ENCODE measurements around the gene ATXN3. TPM values are rescaled to one million over a fixed set of nuclear protein-coding genes. Genes with fewer than 3 reads are reported as not detected.

ATXN3 gene
- polyA plus RNA-seq, 1 of the 3 experiments (the other 2 are of a cell fraction) = 10.2 TPM

DNA sequence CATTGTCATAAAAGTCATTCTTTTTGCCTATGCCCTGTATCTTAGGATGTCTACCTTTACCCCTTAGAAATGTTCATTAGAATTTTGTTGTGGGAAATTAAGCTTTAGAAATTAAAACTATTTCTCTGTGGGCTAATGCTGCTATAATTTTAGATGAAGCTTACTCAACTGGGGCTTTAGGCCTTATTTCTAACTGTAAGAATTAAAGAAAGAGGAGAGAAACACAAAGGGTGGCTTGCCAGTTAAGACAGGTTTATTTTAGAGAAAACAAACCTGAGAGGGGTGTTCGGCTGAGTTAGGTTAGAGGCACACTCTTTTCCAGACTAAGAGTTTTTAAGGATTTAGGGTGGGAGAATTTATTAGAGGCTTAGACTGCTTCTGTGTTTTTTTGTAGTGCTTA lies 72.9 kb downstream of the ATXN3 start:
- H3K4me2 ChIP-seq = no peak overlapping the region
- H3K79me2 ChIP-seq (ENCODE audit: insufficient read depth) = peaks cover 64% of the 10 kb centered on the region
- no peak overlapping the region for H3K9ac ChIP-seq
- ChIA-PET CTCF (interaction anchor here (0.9 kb wide), 1 partner anchor 36 kb away, joined by 3 read pairs; no protein-coding TSS in a partner anchor), POLR2A (no interaction called here)
- no peaks in the 10 kb centered on the region for H3K9me3 ChIP-seq
- no peaks in the 10 kb centered on the region for H3F3A ChIP-seq (replicated peaks; ENCODE audit: insufficient read depth)
- H4K20me1 ChIP-seq (ENCODE audit: insufficient read depth) = peaks cover 28% of the 10 kb centered on the region
- TF ChIP-seq, protein P1, sequence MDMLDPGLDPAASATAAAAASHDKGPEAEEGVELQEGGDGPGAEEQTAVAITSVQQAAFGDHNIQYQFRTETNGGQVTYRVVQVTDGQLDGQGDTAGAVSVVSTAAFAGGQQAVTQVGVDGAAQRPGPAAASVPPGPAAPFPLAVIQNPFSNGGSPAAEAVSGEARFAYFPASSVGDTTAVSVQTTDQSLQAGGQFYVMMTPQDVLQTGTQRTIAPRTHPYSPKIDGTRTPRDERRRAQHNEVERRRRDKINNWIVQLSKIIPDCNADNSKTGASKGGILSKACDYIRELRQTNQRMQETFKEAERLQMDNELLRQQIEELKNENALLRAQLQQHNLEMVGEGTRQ (IDR thresholded peaks at IDR 0.05; ENCODE audit: borderline replicate concordance, low read depth, low read length) = no peak
- no peak for DNase-seq
- no peaks in the 10 kb centered on the region for H3K27me3 ChIP-seq (ENCODE audit: insufficient read depth)
- H3K27ac ChIP-seq (ENCODE audit: low read depth in 2 of 2, low read length in 1 of 2) = no peak overlapping the region
- no peak overlapping the region for H2AFZ ChIP-seq (ENCODE audit: low read depth)
- peaks cover 0 to 39% of the 10 kb centered on the region in 2 experiments for H3K36me3 ChIP-seq (replicated peaks in 1 of 2; ENCODE audit: control insufficient read depth in 1 of 2, insufficient read depth in 2 of 2, low read length in 1 of 2)
- no peak overlapping the region for H3K4me3 ChIP-seq (ENCODE audit: low read depth in 2 of 2, low read length in 1 of 2)
- no peaks in the 10 kb centered on the region for H3K9me2 ChIP-seq
- H3K4me1 ChIP-seq (ENCODE audit: control insufficient read depth in 1 of 2, insufficient read depth in 2 of 2, low read depth in 1 of 2, low read length in 1 of 2) = peaks cover 5 to 7% of the 10 kb centered on the region in 2 experiments; a peak in 3 of 4 replicates
- 92% methylated on average over 1 of the region's 1 CpG for WGBS (ENCODE audit: low lambda C conversion rate)

DNA sequence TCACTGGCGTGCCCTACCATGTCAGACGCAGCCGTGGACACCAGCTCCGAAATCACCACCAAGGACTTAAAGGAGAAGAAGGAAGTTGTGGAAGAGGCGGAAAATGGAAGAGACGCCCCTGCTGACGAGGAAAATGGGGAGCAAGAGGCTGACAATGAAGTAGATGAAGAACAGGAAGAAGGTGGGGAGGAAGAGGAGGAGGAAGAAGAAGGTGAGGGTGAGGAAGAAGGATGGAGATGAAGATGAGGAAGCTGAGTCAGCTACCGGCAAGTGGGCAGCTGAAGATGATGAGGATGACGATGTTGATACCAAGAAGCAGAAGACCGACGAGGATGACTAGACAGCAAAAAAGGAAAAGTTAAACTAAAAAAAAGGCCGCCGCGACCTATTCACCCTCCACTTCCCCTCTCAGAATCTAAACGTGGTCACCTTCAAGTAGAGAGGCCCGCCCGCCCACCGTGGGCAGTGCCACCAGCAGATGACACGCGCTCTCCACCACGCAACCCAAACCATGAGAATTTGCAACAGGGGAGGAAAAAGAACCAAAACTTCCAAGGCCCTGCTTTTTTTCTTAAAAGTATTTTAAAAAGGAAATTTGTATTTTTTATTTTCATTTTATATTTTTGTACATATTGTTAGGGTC lies 79.7 kb downstream of the ATXN3 start:
- H3K36me3 ChIP-seq (replicated peaks in 1 of 2; ENCODE audit: control insufficient read depth in 1 of 2, insufficient read depth in 2 of 2, low read length in 1 of 2) = peaks cover 20 to 42% of the 10 kb centered on the region in 2 experiments
- 97% methylated on average over 21 of the region's 21 CpGs for WGBS (ENCODE audit: low lambda C conversion rate)
- H3K4me1 ChIP-seq (ENCODE audit: control insufficient read depth in 1 of 2, insufficient read depth in 2 of 2, low read depth in 1 of 2, low read length in 1 of 2) = no peaks in the 10 kb centered on the region
- H3K27ac ChIP-seq (ENCODE audit: low read depth in 2 of 2, low read length in 1 of 2) = no peak overlapping the region
- no peaks in the 10 kb centered on the region for H3K9me3 ChIP-seq
- H2AFZ ChIP-seq (ENCODE audit: low read depth) = no peak overlapping the region
- peaks cover 48% of the 10 kb centered on the region for H3K79me2 ChIP-seq (ENCODE audit: insufficient read depth)
- POLR2A ChIA-PET = no interaction called here
- no peak for DNase-seq
- H3F3A ChIP-seq (replicated peaks; ENCODE audit: insufficient read depth) = no peaks in the 10 kb centered on the region
- H4K20me1 ChIP-seq (ENCODE audit: insufficient read depth) = no peaks in the 10 kb centered on the region
- no peaks in the 10 kb centered on the region for H3K27me3 ChIP-seq (ENCODE audit: insufficient read depth)
- CTCF ChIA-PET = no interaction called here
- no peak overlapping the region for H3K4me3 ChIP-seq (ENCODE audit: low read depth in 2 of 2, low read length in 1 of 2)
- H3K9me2 ChIP-seq = no peaks in the 10 kb centered on the region
- no peak overlapping the region for H3K9ac ChIP-seq
- TF ChIP-seq RCOR1 (IDR thresholded peaks at IDR 0.05; ENCODE audit: low read length) = no peak
- TF ChIP-seq, protein P2, sequence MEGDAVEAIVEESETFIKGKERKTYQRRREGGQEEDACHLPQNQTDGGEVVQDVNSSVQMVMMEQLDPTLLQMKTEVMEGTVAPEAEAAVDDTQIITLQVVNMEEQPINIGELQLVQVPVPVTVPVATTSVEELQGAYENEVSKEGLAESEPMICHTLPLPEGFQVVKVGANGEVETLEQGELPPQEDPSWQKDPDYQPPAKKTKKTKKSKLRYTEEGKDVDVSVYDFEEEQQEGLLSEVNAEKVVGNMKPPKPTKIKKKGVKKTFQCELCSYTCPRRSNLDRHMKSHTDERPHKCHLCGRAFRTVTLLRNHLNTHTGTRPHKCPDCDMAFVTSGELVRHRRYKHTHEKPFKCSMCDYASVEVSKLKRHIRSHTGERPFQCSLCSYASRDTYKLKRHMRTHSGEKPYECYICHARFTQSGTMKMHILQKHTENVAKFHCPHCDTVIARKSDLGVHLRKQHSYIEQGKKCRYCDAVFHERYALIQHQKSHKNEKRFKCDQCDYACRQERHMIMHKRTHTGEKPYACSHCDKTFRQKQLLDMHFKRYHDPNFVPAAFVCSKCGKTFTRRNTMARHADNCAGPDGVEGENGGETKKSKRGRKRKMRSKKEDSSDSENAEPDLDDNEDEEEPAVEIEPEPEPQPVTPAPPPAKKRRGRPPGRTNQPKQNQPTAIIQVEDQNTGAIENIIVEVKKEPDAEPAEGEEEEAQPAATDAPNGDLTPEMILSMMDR (IDR thresholded peaks at IDR 0.05) = no peak
- TF ChIP-seq FOXJ3 (CRISPR knock-in tag; IDR thresholded peaks at IDR 0.05) = no peak
- TF ChIP-seq SIN3A (IDR thresholded peaks at IDR 0.05; ENCODE audit: borderline replicate concordance, low read depth, low read length) = no peak
- TF ChIP-seq, protein P3, sequence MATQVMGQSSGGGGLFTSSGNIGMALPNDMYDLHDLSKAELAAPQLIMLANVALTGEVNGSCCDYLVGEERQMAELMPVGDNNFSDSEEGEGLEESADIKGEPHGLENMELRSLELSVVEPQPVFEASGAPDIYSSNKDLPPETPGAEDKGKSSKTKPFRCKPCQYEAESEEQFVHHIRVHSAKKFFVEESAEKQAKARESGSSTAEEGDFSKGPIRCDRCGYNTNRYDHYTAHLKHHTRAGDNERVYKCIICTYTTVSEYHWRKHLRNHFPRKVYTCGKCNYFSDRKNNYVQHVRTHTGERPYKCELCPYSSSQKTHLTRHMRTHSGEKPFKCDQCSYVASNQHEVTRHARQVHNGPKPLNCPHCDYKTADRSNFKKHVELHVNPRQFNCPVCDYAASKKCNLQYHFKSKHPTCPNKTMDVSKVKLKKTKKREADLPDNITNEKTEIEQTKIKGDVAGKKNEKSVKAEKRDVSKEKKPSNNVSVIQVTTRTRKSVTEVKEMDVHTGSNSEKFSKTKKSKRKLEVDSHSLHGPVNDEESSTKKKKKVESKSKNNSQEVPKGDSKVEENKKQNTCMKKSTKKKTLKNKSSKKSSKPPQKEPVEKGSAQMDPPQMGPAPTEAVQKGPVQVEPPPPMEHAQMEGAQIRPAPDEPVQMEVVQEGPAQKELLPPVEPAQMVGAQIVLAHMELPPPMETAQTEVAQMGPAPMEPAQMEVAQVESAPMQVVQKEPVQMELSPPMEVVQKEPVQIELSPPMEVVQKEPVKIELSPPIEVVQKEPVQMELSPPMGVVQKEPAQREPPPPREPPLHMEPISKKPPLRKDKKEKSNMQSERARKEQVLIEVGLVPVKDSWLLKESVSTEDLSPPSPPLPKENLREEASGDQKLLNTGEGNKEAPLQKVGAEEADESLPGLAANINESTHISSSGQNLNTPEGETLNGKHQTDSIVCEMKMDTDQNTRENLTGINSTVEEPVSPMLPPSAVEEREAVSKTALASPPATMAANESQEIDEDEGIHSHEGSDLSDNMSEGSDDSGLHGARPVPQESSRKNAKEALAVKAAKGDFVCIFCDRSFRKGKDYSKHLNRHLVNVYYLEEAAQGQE (IDR thresholded peaks at IDR 0.05; ENCODE audit: low read depth, low read length) = no peak
- no peak for TF ChIP-seq SMC3 (IDR thresholded peaks at IDR 0.05; ENCODE audit: low read depth, low read length)
- TF ChIP-seq MXI1 (IDR thresholded peaks at IDR 0.05; ENCODE audit: low read depth, low read length) = no peak
- no peak for TF ChIP-seq NRF1 (IDR thresholded peaks at IDR 0.05; ENCODE audit: low read depth, low read length)
- TF ChIP-seq MEF2A (IDR thresholded peaks at IDR 0.05; ENCODE audit: borderline replicate concordance, low read depth) = no peak
- no peak for TF ChIP-seq JUND (IDR thresholded peaks at IDR 0.05)
- no peak for TF ChIP-seq EP300 (IDR thresholded peaks at IDR 0.05; ENCODE audit: borderline replicate concordance in 1 of 2, low read depth in 1 of 2, low read length in 1 of 2)
- TF ChIP-seq POLR2AphosphoS5 (IDR thresholded peaks at IDR 0.05; ENCODE audit: low read depth, low read length) = no peak
- TF ChIP-seq RAD21 (IDR thresholded peaks at IDR 0.05; ENCODE audit: low read length) = no peak
- TF ChIP-seq, protein P1 (IDR thresholded peaks at IDR 0.05; ENCODE audit: borderline replicate concordance, low read depth, low read length) = no peak
- TF ChIP-seq TAF1 (IDR thresholded peaks at IDR 0.05; ENCODE audit: borderline replicate concordance, low read depth, low read length) = no peak
- TF ChIP-seq, protein P4, sequence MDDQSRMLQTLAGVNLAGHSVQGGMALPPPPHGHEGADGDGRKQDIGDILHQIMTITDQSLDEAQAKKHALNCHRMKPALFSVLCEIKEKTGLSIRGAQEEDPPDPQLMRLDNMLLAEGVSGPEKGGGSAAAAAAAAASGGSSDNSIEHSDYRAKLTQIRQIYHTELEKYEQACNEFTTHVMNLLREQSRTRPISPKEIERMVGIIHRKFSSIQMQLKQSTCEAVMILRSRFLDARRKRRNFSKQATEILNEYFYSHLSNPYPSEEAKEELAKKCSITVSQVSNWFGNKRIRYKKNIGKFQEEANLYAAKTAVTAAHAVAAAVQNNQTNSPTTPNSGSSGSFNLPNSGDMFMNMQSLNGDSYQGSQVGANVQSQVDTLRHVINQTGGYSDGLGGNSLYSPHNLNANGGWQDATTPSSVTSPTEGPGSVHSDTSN (IDR thresholded peaks at IDR 0.05) = no peak
- TF ChIP-seq, protein P5, sequence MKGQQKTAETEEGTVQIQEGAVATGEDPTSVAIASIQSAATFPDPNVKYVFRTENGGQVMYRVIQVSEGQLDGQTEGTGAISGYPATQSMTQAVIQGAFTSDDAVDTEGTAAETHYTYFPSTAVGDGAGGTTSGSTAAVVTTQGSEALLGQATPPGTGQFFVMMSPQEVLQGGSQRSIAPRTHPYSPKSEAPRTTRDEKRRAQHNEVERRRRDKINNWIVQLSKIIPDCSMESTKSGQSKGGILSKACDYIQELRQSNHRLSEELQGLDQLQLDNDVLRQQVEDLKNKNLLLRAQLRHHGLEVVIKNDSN (IDR thresholded peaks at IDR 0.05; ENCODE audit: borderline replicate concordance, low read depth) = no peak
- no peak overlapping the region for H3K4me2 ChIP-seq
